Endothelial cell of umbilical vein (primary cell): Measurements from ENCODE around the gene ZNF772. TPM values are rescaled to one million over a fixed set of nuclear protein-coding genes. Genes with fewer than 3 reads are reported as not detected.

ENCODE experiments used
- BruUV-seq: library from RNA; stranded (reverse); fragments of 400-500 nt; replicated peaks from 2 replicates; lab custom pipeline; 2021; lab: Mats Ljungman, UMichigan
- CTCF ChIA-PET: fragments of 300-600, 350-600 bp; sonication (Branson Sonifier 250); formaldehyde crosslinking; loops from one replicate; lab custom pipeline; 2021; ENCODE audit warnings: antibody characterized with exemption, inconsistent platforms; lab: Charles Lee
- POLR2A ChIA-PET: fragments of 300-600, 350-600 bp; sonication (Branson Sonifier 250); formaldehyde crosslinking; loops from one replicate; lab custom pipeline; 2021; ENCODE audit warnings: antibody characterized with exemption, inconsistent platforms; lab: Charles Lee
- DNase-seq: peaks from one replicate; pipeline ENCODE4 v3.0.0-alpha.2; 2011; ENCODE audit warnings: low read depth, low spot score
- FAIRE-seq: peaks from 2 replicates; lab custom pipeline; 2011; peaks lifted over from hg19 to GRCh38; lab: Jason Lieb, UNC
- H2AFZ ChIP-seq: 2 replicates; pipeline ENCODE4 v1.6.0; 2012; ENCODE audit warnings: low read depth, low read length, control low read depth, inconsistent platforms
- H3K27ac ChIP-seq: 2 replicates; pipeline ENCODE4 v1.5.1; 2011; ENCODE audit warnings: low read depth, mild to moderate bottlenecking, control low read depth, low read length, moderate library complexity; ENCODE audit not compliant: insufficient read depth
- H3K27me3 ChIP-seq, 2 experiments: 2 replicates each; pipeline versions ENCODE4 v1.6.0 to v1.6.1; 2011; ENCODE audit warnings: low read length in 2 of 2, mixed read lengths in 1 of 2; ENCODE audit not compliant: control insufficient read depth in 2 of 2, insufficient read depth in 2 of 2
- H3K36me3 ChIP-seq, 2 experiments: 2 replicates in 1 of 2; 3 replicates in 1 of 2; pipeline ENCODE4 v1.5.1; 2011; ENCODE audit warnings: low read length in 2 of 2, mild to moderate bottlenecking in 1 of 2, moderate library complexity in 1 of 2; ENCODE audit not compliant: control insufficient read depth in 2 of 2, insufficient read depth in 2 of 2; ENCODE audit errors: extremely low read depth in 1 of 2
- H3K4me1 ChIP-seq: 3 replicates; pipeline ENCODE4 v1.5.1; 2011; ENCODE audit warnings: mild to moderate bottlenecking, low read length; ENCODE audit not compliant: control insufficient read depth, insufficient read depth; ENCODE audit errors: extremely low read depth
- H3K4me2 ChIP-seq: 2 replicates; pipeline ENCODE4 v1.6.1; 2011; ENCODE audit warnings: low read length, control low read depth, mixed read lengths; ENCODE audit not compliant: insufficient read depth
- H3K4me3 ChIP-seq, 3 experiments: fragments of 200-600 bp in 1 of 3; sonication (generic), shearing (Covaris generic) in 1 of 3; replicated peaks in 1 of 3; 2 replicates each; pipeline ENCODE4 v1.5.1; 2011 to 2016; ENCODE audit warnings: control low read depth in 3 of 3, low read length in 3 of 3, mild to moderate bottlenecking in 2 of 3, inconsistent platforms in 1 of 3, low read depth in 1 of 3, moderate library complexity in 1 of 3; ENCODE audit not compliant: insufficient read depth in 1 of 3
- H3K79me2 ChIP-seq: 2 replicates; pipeline ENCODE4 v1.6.0; 2012; ENCODE audit warnings: low read length, inconsistent platforms; ENCODE audit not compliant: control insufficient read depth, insufficient read depth
- H3K9ac ChIP-seq: replicated peaks from 2 replicates; pipeline ENCODE3; 2011; ENCODE audit warnings: low read length, control low read depth; ENCODE audit not compliant: insufficient read depth; ENCODE audit errors: extremely low read depth
- H3K9me1 ChIP-seq: replicated peaks from 3 replicates; pipeline ENCODE4 v1.6.0; 2011; ENCODE audit warnings: mild to moderate bottlenecking, low read length; ENCODE audit not compliant: control insufficient read depth, insufficient read depth; ENCODE audit errors: extremely low read depth
- H3K9me3 ChIP-seq: replicated peaks from 2 replicates; pipeline ENCODE4 v1.5.1; 2012; ENCODE audit warnings: low read length, inconsistent platforms; ENCODE audit not compliant: control insufficient read depth, insufficient read depth
- H4K20me1 ChIP-seq: replicated peaks from 2 replicates; pipeline ENCODE3; 2011; ENCODE audit warnings: mild to moderate bottlenecking, low read length; ENCODE audit not compliant: control insufficient read depth, insufficient read depth; ENCODE audit errors: extremely low read depth
- CTCF ChIP-seq, 2 donors: IDR thresholded peaks; 1 replicate in 1 of 2; 2 replicates in 1 of 2; pipeline ENCODE4 v1.5.1; 2011; ENCODE audit warnings: low read length in 2 of 2, mild to moderate bottlenecking in 2 of 2, moderate library complexity in 2 of 2, control low read depth in 1 of 2, inconsistent platforms in 1 of 2, low read depth in 1 of 2; ENCODE audit not compliant: insufficient read depth in 1 of 2; ENCODE audit errors: extremely low read depth in 1 of 2
- EZH2 ChIP-seq: IDR thresholded peaks from 2 replicates; pipeline ENCODE4 v1.6.1; 2012; ENCODE audit warnings: borderline replicate concordance, low read depth, mild to moderate bottlenecking, moderate library complexity, low read length, inconsistent platforms; ENCODE audit not compliant: severe bottlenecking
- FOS ChIP-seq: IDR thresholded peaks from 2 replicates; pipeline ENCODE4 v1.6.1; 2011; ENCODE audit warnings: mild to moderate bottlenecking, low read length, moderate library complexity, borderline replicate concordance; ENCODE audit not compliant: insufficient read depth
- GATA2 ChIP-seq: IDR thresholded peaks from 2 replicates; pipeline ENCODE4 v1.7.0; 2011; ENCODE audit warnings: low read depth, mild to moderate bottlenecking, moderate library complexity, mixed read lengths, low read length; ENCODE audit not compliant: insufficient read length, insufficient read depth
- JUN ChIP-seq: IDR thresholded peaks from 2 replicates; pipeline ENCODE4 v1.6.1; 2011; ENCODE audit warnings: borderline replicate concordance, low read depth; ENCODE audit not compliant: insufficient read length, insufficient read depth
- MAX ChIP-seq: IDR thresholded peaks from 2 replicates; pipeline ENCODE4 v1.6.1; 2011; ENCODE audit not compliant: insufficient read depth, insufficient read length
- MYC ChIP-seq: IDR thresholded peaks from one replicate; pipeline ENCODE4 v1.6.1; 2011; ENCODE audit warnings: mild to moderate bottlenecking, low read depth, low read length
- POLR2A ChIP-seq: IDR thresholded peaks from 2 replicates; pipeline ENCODE4 v1.6.1; 2012; ENCODE audit warnings: low read depth, mild to moderate bottlenecking, control low read depth, low read length
- POLR2AphosphoS5 ChIP-seq: IDR thresholded peaks from 2 replicates; pipeline ENCODE4 v1.6.1; 2012; ENCODE audit warnings: low read depth, mild to moderate bottlenecking, control low read depth, low read length, moderate library complexity; ENCODE audit not compliant: insufficient read depth
- dilution Hi-C: fragments of 300-500 bp; cut with MboI; formaldehyde crosslinking; loops from one replicate; pipeline ENCODE4 v1.15.0; 2019; ENCODE audit warnings: low sequenced_read_pairs; ENCODE audit not compliant: extremely low pct_ligation_motif_present
- intact Hi-C: fragments of 100-400 bp; cut with micrococcal nuclease; formaldehyde crosslinking; loops from one replicate; pipeline ENCODE4 v1.10.0; 2022
- polyA plus RNA-seq, 4 experiments: library from polyadenylated mRNA; depleted of rRNA in 3 of 4; stranded (reverse) in 3 of 4; unstranded in 1 of 4; fragments of >200 nt; gene quantifications; 2 replicates each; pipeline versions ENCODE4 v1.2.1 to v1.2.3, GENCODE V29; 2011 to 2012; ENCODE audit warnings: missing spikeins in 1 of 4
- total RNA-seq: library from RNA; stranded (reverse); gene quantifications from 2 replicates; pipeline ENCODE4 v1.2.3, GENCODE V29; 2021

The ZNF772 gene
- total and polyA plus RNA-seq, 2 donors (not counting 3 experiments of a cell fraction or from before 2014, with no cell fraction given), result 3.1 to 6.4 TPM

GRCh38 chr19:57436417-57436816 lies 40.9 kb downstream of the ZNF772 start:
- intact Hi-C loops, result no loop called here
- Histone ChIP-seq H3K36me3 (peaks cover 0 to 2% of the 10 kb centered on the region in 2 experiments), H3K27ac (no peak overlapping the region), H3K9me1 (no peaks in the 10 kb centered on the region), H3K4me2 (peak overlapping the region; percentile 73), H3K27me3 (no peaks in the 10 kb centered on the region), H4K20me1 (no peaks in the 10 kb centered on the region), H3K4me1 (peaks cover 10% of the 10 kb centered on the region), H3K79me2 (peaks cover 17% of the 10 kb centered on the region), H3K4me3 (peak overlapping the region in 1 of 3 experiments; percentile 81), H3K9ac (no peak overlapping the region), H3K9me3 (no peaks in the 10 kb centered on the region), H2AFZ (no peak overlapping the region)
- BruUV-seq, result TSS peak; percentile 18
- CTCF ChIA-PET, result no interaction called here
- TF ChIP-seq EZH2 (no peak), GATA2 (no peak), JUN (no peak), MAX (no peak), FOS (no peak), POLR2AphosphoS5 (no peak), POLR2A (no peak), CTCF (IDR thresholded peaks at IDR 0.05; ENCODE audit: extremely low read depth in 1 of 2, insufficient read depth in 1 of 2, low read depth in 1 of 2, low read length in 2 of 2) (no peak), MYC (no peak)
- FAIRE-seq, result no peak
- dilution Hi-C loops, result no loop called here
- POLR2A ChIA-PET, result no interaction called here
- DNase-seq, result no peak
